SK-N-SH treated with all-trans-retinoic acid at 6 μM for 48 hours (cell line): ENCODE data around the gene BIRC7.

Experiments used
- ARNTL ChIP-seq: fragments of 450-650 bp; formaldehyde crosslinking; IDR thresholded peaks from 2 replicates; pipeline ENCODE4 v1.5.0; 2020; ENCODE audit warnings: low read depth, mild to moderate bottlenecking, moderate library complexity, borderline replicate concordance
- BACH2 ChIP-seq: fragments of 250-450 bp; sonication (Bioruptor Pico); IDR thresholded peaks from 2 replicates; pipeline ENCODE4 v1.9.0; 2021; ENCODE audit warnings: mild to moderate bottlenecking, borderline replicate concordance
- CSRNP3 ChIP-seq: fragments of 250-450 bp; sonication (Bioruptor Pico); IDR thresholded peaks from 2 replicates; pipeline ENCODE4 v1.5.1; 2021; ENCODE audit warnings: mild to moderate bottlenecking, moderate library complexity
- ESRRG ChIP-seq: fragments of 250-450 bp; sonication (Bioruptor Pico); IDR thresholded peaks from 2 replicates; pipeline ENCODE4 v1.6.1; 2021; ENCODE audit warnings: mild to moderate bottlenecking
- PATZ1 ChIP-seq: fragments of 250-450 bp; sonication (Bioruptor Pico); IDR thresholded peaks from 2 replicates; pipeline ENCODE4 v1.8.0; 2020; ENCODE audit warnings: mild to moderate bottlenecking, moderate library complexity, borderline replicate concordance
- PPARA ChIP-seq: fragments of 250-450 bp; sonication (Bioruptor Pico); IDR thresholded peaks from 2 replicates; pipeline ENCODE4 v1.5.0; 2020; ENCODE audit warnings: mild to moderate bottlenecking, borderline replicate concordance
- RARB ChIP-seq: fragments of 250-450 bp; sonication (Bioruptor Pico); IDR thresholded peaks from 2 replicates; pipeline ENCODE4 v1.8.0; 2021; ENCODE audit warnings: mild to moderate bottlenecking, moderate library complexity
- SNAI2 ChIP-seq: fragments of 250-450 bp; sonication (Bioruptor Pico); IDR thresholded peaks from 2 replicates; pipeline ENCODE4 v1.5.0; 2020; ENCODE audit warnings: mild to moderate bottlenecking, moderate library complexity
- TCF4 ChIP-seq: fragments of 250-450 bp; sonication (Bioruptor Pico); IDR thresholded peaks from 2 replicates; pipeline ENCODE4 v1.8.0; 2021; ENCODE audit warnings: mild to moderate bottlenecking, moderate library complexity, borderline replicate concordance
- TOX ChIP-seq: fragments of 250-450 bp; sonication (Bioruptor Pico); IDR thresholded peaks from 2 replicates; pipeline ENCODE4 v1.8.0; 2021; ENCODE audit warnings: mild to moderate bottlenecking, moderate library complexity, borderline replicate concordance
- ZFP3 ChIP-seq: fragments of 250-450 bp; sonication (Bioruptor Pico); IDR thresholded peaks from 2 replicates; pipeline ENCODE4 v1.5.0; 2020; ENCODE audit warnings: mild to moderate bottlenecking, moderate library complexity
- ZNF565 ChIP-seq: fragments of 450-650 bp; formaldehyde crosslinking; conservative IDR thresholded peaks from 2 replicates; pipeline ENCODE4 v1.5.0; 2020; ENCODE audit warnings: low read depth, mild to moderate bottlenecking, moderate library complexity
- ZNF8 ChIP-seq: fragments of 450-650 bp; formaldehyde crosslinking; IDR thresholded peaks from 2 replicates; pipeline ENCODE4 v1.5.0; 2020; ENCODE audit warnings: mild to moderate bottlenecking, moderate library complexity
- TF ChIP-seq, protein P1 (sequence below): fragments of 250-450 bp; sonication (Bioruptor Pico); IDR thresholded peaks from 2 replicates; pipeline ENCODE4 v1.5.1; 2020; ENCODE audit warnings: low read depth, mild to moderate bottlenecking, moderate library complexity

- TF ChIP-seq TOX (no peak), SNAI2 (CRISPR knock-in tag) (no peak), ARNTL (CRISPR knock-in tag) (no peak), ESRRG (CRISPR knock-in tag) (no peak), TCF4 (no peak), PATZ1 (CRISPR knock-in tag) (no peak), BACH2 (CRISPR knock-in tag) (no peak), ZFP3 (no peak), ZNF565 (CRISPR knock-in tag) (no peak), PPARA (CRISPR knock-in tag) (no peak), CSRNP3 (CRISPR knock-in tag) (no peak), ZNF8 (no peak), RARB (CRISPR knock-in tag) (no peak)
- TF ChIP-seq, protein P1, sequence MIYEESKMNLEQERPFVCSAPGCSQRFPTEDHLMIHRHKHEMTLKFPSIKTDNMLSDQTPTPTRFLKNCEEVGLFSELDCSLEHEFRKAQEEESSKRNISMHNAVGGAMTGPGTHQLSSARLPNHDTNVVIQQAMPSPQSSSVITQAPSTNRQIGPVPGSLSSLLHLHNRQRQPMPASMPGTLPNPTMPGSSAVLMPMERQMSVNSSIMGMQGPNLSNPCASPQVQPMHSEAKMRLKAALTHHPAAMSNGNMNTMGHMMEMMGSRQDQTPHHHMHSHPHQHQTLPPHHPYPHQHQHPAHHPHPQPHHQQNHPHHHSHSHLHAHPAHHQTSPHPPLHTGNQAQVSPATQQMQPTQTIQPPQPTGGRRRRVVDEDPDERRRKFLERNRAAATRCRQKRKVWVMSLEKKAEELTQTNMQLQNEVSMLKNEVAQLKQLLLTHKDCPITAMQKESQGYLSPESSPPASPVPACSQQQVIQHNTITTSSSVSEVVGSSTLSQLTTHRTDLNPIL = no peak
These were observed 27.3 kb upstream of the BIRC7 start for GRCh38 chr20:63208346-63208909.
